Choroid plexus epithelial cell (primary cell): ENCODE results near the gene SUGT1.

Experiments used
- DNase-seq: peaks from one replicate; pipeline ENCODE4 v3.0.0-alpha.2; 2010; ENCODE audit warnings: low read depth
- H3K4me3 ChIP-seq: 2 replicates; pipeline ENCODE4 v1.5.1; 2011; ENCODE audit warnings: low read depth, mild to moderate bottlenecking, control low read depth, low read length, moderate library complexity
- CTCF ChIP-seq: conservative IDR thresholded peaks from 2 replicates; pipeline ENCODE4 v1.5.1; 2011; ENCODE audit warnings: low read depth, mild to moderate bottlenecking, control low read depth, inconsistent platforms, low read length, moderate library complexity

The SUGT1 gene

GRCh38 chr13:52749419-52749818 lies 96.8 kb downstream of the SUGT1 start:
- TF ChIP-seq CTCF, result no peak

More at GRCh38 chr13:52749419-52749818, 96.8 kb downstream of the SUGT1 start:
- DNase-seq, result no peak
- no peak overlapping the region for H3K4me3 ChIP-seq
